ENCODE data around the gene GPRIN2. TPM values are rescaled to one million over a fixed set of nuclear protein-coding genes. Genes with fewer than 3 reads are reported as not detected.

GPRIN2 gene
- total and polyA plus RNA-seq, 3 donors from 2014 or later, result 4.3 to 5.7 (median 4.9) TPM

- WGBS, 2 donors, result 89% methylated on average over 5 of the region's 5 CpGs
- no peak for DNase-seq
- H3K36me3 ChIP-seq (ENCODE audit: low read depth, missing control alignments), result no peaks in the 10 kb centered on the region
- intact Hi-C loops (cut with DNase I; ENCODE audit: low total_unique reads), result no loop called here
- H3K4me3 ChIP-seq, result no peak overlapping the region
- H3K4me1 ChIP-seq, result peaks cover 14% of the 10 kb centered on the region
- no peaks in the 10 kb centered on the region for H3K9me3 ChIP-seq
- H3K27ac ChIP-seq, result no peak overlapping the region
- TF ChIP-seq CTCF (IDR thresholded peaks at IDR 0.05) (no peak), POLR2A (IDR thresholded peaks at IDR 0.05) (no peak)
- H3K27me3 ChIP-seq, result no peaks in the 10 kb centered on the region
Observed at GRCh38 chr10:46525177-46525823, 31.2 kb downstream of the GPRIN2 start.

GRCh38 chr10:46524472-46525176 lies 31.8 kb downstream of the GPRIN2 start:
- Histone ChIP-seq H3K4me3 (no peak overlapping the region), H3K4me1 (peaks cover 14% of the 10 kb centered on the region), H3K27me3 (no peaks in the 10 kb centered on the region), H3K36me3 (ENCODE audit: low read depth, missing control alignments) (no peaks in the 10 kb centered on the region), H3K9me3 (no peaks in the 10 kb centered on the region), H3K27ac (no peak overlapping the region)
- TF ChIP-seq POLR2A (IDR thresholded peaks at IDR 0.05) (no peak), CTCF (IDR thresholded peaks at IDR 0.05) (no peak)
- no peak for DNase-seq
- 74 to 75% methylated on average over 14 of the region's 14 CpGs for WGBS, 2 donors
- intact Hi-C loops (cut with DNase I; ENCODE audit: low total_unique reads), result no loop called here

GRCh38 chr10:46523962-46524471 lies 32.4 kb downstream of the GPRIN2 start:
- WGBS, 2 donors, result 61 to 66% methylated on average over 8 of the region's 8 CpGs
- Histone ChIP-seq H3K9me3 (no peaks in the 10 kb centered on the region), H3K4me1 (peaks cover 14% of the 10 kb centered on the region), H3K27me3 (no peaks in the 10 kb centered on the region), H3K4me3 (no peak overlapping the region), H3K36me3 (ENCODE audit: low read depth, missing control alignments) (no peaks in the 10 kb centered on the region), H3K27ac (no peak overlapping the region)
- peak; percentile 54 for DNase-seq
- no peak for TF ChIP-seq POLR2A (IDR thresholded peaks at IDR 0.05)
- intact Hi-C loops (cut with DNase I; ENCODE audit: low total_unique reads), result no loop called here

- H3K4me3 ChIP-seq, result no peak overlapping the region
- H3K9me3 ChIP-seq, result no peaks in the 10 kb centered on the region
- no peaks in the 10 kb centered on the region for H3K36me3 ChIP-seq (ENCODE audit: low read depth, missing control alignments)
- no peak for TF ChIP-seq POLR2A (IDR thresholded peaks at IDR 0.05)
- no peak for TF ChIP-seq CTCF (IDR thresholded peaks at IDR 0.05)
- H3K27me3 ChIP-seq, result no peaks in the 10 kb centered on the region
- DNase-seq, result no peak
- 66 to 75% methylated on average over 12 of the region's 12 CpGs for whole genome bisulfite sequencing, 2 donors
- intact Hi-C loops (cut with DNase I; ENCODE audit: low total_unique reads), result no loop called here
- peaks cover 14% of the 10 kb centered on the region for H3K4me1 ChIP-seq
- H3K27ac ChIP-seq, result no peak overlapping the region
Observed at GRCh38 chr10:46523119-46523961, 33.1 kb downstream of the GPRIN2 start.

Measured in testis (tissue), 3 donors.